Testis (tissue), 3 donors: Measurements from ENCODE around the gene PKDREJ. TPM values are rescaled to one million over a fixed set of nuclear protein-coding genes. Genes with fewer than 3 reads are reported as not detected.

Experiments
- DNase-seq: peaks from one replicate; pipeline ENCODE4 v3.0.0-alpha.2; 2019
- H3K27ac ChIP-seq, 2 donors: fragments of 200-600 bp; sonication (generic); one replicate each; pipeline ENCODE4 v1.5.1; 2019
- H3K27me3 ChIP-seq: fragments of 200-600 bp; sonication (generic); one replicate; pipeline ENCODE4 v1.5.1; 2019
- H3K36me3 ChIP-seq: fragments of 200-600 bp; sonication (generic); one replicate; pipeline ENCODE4 v1.5.1; 2017; ENCODE audit warnings: low read depth; ENCODE audit errors: missing control alignments
- H3K4me1 ChIP-seq: fragments of 200-600 bp; sonication (generic); one replicate; pipeline ENCODE4 v1.5.1; 2019
- H3K4me3 ChIP-seq, 2 donors: fragments of 200-600 bp; sonication (generic); one replicate each; pipeline ENCODE4 v1.5.1; 2017 to 2019
- H3K9me3 ChIP-seq: fragments of 200-600 bp; sonication (generic); one replicate; pipeline ENCODE4 v1.5.1; 2017
- POLR2A ChIP-seq: fragments of 450-650 bp; IDR thresholded peaks from one replicate; pipeline ENCODE4 v1.6.1; 2017; ENCODE audit warnings: antibody characterized with exemption, mild to moderate bottlenecking, moderate library complexity
- WGBS, 2 donors: methylation state at CpG; one replicate each; pipeline ENCODE4 v1.1.5; 2018; 5-methylcytosine and 5-hydroxymethylcytosine counted together
- intact Hi-C: fragments of 100-400 bp; cut with DNase I; formaldehyde crosslinking; loops from one replicate; pipeline ENCODE4 v1.15.1; 2023; ENCODE audit warnings: low total_unique reads
- polyA plus RNA-seq: library from polyadenylated mRNA; stranded (reverse); fragments of 350-450 nt; fragmentation: Illumina TruSeq; extraction: RNeasy Lipid Tissue Mini Kit (QIAGEN cat#74804); gene quantifications from one replicate; pipeline ENCODE4 v1.2.3, GENCODE V29; 2014; ENCODE audit warnings: low read depth, low replicate concordance; ENCODE audit not compliant: insufficient read depth
- total RNA-seq, 2 donors: library from RNA; depleted of rRNA; stranded (reverse); fragments of >200 nt; gene quantifications; one replicate each; pipeline ENCODE4 v1.2.3, GENCODE V29; 2016
- TF ChIP-seq, protein P1 (sequence below), 3 experiments: fragments of 450-650 bp in 2 of 3; fragments of 200-600 bp in 1 of 3; sonication (generic) in 1 of 3; IDR thresholded peaks; one replicate each; pipeline ENCODE4 v1.5.1; 2016 to 2019; ENCODE audit warnings: antibody characterized with exemption in 3 of 3, mild to moderate bottlenecking in 2 of 3, moderate library complexity in 1 of 3

PKDREJ gene
- total and polyA plus RNA-seq, 3 donors from 2014 or later = 3.4 to 10.4 (median 5.0) TPM

DNA sequence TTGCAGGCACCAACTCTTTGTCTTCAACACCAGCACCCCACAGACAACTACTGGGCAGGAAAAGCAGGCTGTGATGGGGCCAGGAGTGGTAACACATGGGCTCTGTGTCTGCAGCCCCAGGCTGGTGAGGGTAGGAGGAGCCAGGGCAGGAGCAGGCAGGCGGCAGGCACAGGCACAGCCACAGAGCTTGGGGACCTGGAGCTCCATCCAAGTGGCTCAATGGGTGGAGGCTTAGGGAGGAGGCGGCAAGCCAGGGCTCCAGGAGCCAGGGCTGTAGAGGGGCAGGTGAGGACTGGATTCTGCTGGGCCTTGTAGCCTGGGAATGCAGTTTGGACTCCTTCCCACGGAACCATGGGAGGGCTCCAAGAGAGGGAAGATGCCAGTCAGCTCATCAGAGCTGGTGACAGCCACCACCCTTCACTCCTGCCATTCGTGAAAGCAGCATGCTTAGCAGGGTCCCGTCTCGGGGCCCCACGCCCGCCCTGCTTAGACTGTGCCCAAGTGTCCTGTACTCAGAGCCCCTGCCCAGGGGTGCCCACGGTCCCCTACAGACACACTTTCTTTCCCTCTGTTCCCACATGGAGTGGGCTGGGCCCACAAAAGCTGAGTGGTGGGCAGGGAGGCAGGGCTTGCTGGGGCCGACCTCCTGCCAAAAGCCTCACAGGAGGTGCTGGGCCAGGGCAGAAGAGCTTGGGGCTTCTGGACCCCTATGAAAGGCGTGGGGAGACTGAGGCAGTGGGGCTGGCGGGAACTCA is 17.1 kb upstream of the PKDREJ start:
- no peak for TF ChIP-seq POLR2A
- TF ChIP-seq, protein P1, sequence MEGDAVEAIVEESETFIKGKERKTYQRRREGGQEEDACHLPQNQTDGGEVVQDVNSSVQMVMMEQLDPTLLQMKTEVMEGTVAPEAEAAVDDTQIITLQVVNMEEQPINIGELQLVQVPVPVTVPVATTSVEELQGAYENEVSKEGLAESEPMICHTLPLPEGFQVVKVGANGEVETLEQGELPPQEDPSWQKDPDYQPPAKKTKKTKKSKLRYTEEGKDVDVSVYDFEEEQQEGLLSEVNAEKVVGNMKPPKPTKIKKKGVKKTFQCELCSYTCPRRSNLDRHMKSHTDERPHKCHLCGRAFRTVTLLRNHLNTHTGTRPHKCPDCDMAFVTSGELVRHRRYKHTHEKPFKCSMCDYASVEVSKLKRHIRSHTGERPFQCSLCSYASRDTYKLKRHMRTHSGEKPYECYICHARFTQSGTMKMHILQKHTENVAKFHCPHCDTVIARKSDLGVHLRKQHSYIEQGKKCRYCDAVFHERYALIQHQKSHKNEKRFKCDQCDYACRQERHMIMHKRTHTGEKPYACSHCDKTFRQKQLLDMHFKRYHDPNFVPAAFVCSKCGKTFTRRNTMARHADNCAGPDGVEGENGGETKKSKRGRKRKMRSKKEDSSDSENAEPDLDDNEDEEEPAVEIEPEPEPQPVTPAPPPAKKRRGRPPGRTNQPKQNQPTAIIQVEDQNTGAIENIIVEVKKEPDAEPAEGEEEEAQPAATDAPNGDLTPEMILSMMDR (IDR thresholded peaks at IDR 0.05) = no peak
- Histone ChIP-seq H3K4me1 (no peaks in the 10 kb centered on the region), H3K27me3 (no peaks in the 10 kb centered on the region), H3K4me3 (no peak overlapping the region), H3K9me3 (no peaks in the 10 kb centered on the region), H3K27ac (no peak overlapping the region), H3K36me3 (no peaks in the 10 kb centered on the region)
- intact Hi-C loops = no loop called here
- no peak for DNase-seq
- WGBS, 2 donors = 91 to 94% methylated on average over 11 of the region's 12 CpGs

DNA sequence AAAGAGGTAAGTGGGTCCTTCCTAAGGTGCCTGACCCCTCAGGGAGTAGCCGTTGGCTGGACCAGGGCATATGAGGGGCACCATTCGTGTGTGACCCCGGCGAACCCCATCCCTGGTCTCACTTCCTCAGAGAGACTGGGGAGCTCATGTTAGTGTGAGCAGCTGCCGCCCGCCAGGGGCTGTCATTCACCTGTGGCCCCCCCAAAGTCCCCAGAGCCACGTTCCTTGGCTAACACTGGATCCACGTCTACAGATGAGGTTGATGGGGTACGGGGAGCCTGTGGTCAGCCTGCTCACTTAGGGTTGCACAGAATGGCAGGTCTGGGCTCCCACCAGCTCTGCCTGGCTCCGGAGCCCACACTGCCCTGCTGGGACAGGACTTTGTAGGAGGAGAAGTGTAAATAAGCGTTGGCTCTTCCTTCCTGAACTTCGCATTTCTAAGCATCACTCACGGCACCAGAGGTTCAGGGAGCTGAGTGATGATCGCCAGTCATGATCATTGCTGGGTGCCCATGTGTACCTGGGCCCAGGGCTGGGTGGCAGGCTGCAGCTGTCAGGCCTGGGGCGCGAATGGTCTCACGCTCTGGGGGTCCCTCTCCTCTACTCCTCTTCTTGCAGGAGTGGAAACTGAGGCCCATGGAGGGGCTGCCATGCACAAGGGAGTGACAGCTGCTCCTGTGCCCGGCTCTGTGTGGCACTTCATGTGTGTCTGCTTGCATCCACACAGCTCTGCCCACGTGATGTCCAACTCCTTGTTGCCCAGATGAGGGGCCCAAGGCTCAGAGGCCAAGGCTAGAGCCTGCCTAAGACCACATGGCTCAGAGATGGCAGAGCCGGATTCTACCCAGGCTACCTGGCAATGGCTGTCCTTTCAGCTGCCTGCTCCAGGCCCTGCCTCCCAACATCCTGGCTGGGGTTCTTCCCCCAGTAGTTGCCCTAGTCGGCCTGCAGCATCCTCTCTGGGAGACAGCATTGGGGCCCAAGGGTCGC is 15.8 kb upstream of the PKDREJ start:
- DNase-seq = no peak
- H3K4me1 ChIP-seq = no peaks in the 10 kb centered on the region
- H3K27me3 ChIP-seq = no peaks in the 10 kb centered on the region
- H3K36me3 ChIP-seq = no peaks in the 10 kb centered on the region
- TF ChIP-seq POLR2A = no peak
- TF ChIP-seq, protein P1 (IDR thresholded peaks at IDR 0.05) = no peak
- intact Hi-C loops = no loop called here
- no peak overlapping the region for H3K27ac ChIP-seq
- no peak overlapping the region for H3K4me3 ChIP-seq
- no peaks in the 10 kb centered on the region for H3K9me3 ChIP-seq
- WGBS, 2 donors = 89 to 97% methylated on average over 12 to 22 of the region's 22 CpGs

DNA sequence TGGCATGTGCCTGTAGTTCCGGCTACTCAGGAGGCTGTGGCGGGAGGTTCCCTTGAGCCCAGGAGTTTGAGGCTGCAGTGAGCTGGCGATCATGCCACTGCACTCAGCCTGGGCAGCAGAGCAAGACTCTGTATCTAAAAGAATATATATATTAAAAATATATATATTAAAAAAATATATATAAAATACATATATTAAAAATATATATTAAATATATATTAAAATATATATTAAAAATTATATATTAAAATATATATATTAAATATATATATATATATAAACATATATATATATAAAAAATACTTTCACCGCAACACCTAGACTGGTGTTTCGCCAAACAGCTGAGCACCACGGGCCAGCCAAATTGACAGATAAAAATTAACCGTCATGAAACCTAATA is 13.4 kb upstream of the PKDREJ start:
- DNase-seq = no peak
- 96 to 98% methylated on average over 7 of the region's 7 CpGs for WGBS, 2 donors
- H3K36me3 ChIP-seq = no peaks in the 10 kb centered on the region

DNA sequence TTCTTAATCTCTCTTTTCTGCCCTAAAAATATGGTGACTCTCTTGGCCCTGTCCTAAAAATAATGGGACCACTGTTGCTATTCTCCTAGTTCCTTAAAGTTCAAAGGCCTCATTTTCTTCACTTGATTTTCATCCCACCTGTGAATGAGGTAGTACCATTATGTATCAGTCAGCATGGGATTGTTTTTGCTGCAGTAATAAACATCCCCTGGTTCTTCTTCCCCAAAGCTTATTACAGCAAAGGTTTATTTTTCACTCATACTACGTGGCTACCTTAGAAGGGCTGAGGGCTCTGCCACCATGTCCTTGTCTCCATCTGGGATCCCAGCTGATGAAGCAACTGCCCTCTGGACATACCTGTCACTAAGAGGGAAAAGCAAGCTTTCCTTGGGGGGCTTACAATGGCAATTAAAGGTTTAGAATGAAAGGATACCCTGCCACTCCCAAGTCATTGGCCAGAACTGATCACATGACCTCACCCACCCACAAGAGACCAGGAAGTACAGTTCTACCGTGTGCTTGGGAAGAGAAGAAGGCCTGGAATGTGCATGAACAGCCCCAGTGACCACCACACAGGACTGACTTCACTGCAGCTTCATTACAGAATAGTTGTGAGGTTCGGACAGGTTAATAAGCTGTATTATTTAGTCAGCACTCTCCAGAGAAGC is 12.4 kb upstream of the PKDREJ start:
- intact Hi-C loops = no loop called here

More for the DNA sequence above, 13.4 kb upstream of the PKDREJ start:
- intact Hi-C loops = no loop called here
- Histone ChIP-seq H3K4me1 (no peaks in the 10 kb centered on the region), H3K4me3 (no peak overlapping the region), H3K27ac (no peak overlapping the region), H3K27me3 (no peaks in the 10 kb centered on the region), H3K9me3 (no peaks in the 10 kb centered on the region)
- no peak for TF ChIP-seq POLR2A
- TF ChIP-seq, protein P1 (IDR thresholded peaks at IDR 0.05) = no peak

More for the DNA sequence above, 12.4 kb upstream of the PKDREJ start:
- Histone ChIP-seq H3K36me3 (no peaks in the 10 kb centered on the region), H3K27ac (no peak overlapping the region), H3K4me3 (no peak overlapping the region), H3K27me3 (no peaks in the 10 kb centered on the region), H3K9me3 (no peaks in the 10 kb centered on the region), H3K4me1 (no peaks in the 10 kb centered on the region)
- no peak for TF ChIP-seq POLR2A
- TF ChIP-seq, protein P1 (IDR thresholded peaks at IDR 0.05) = no peak
- 80 to 83% methylated on average over 3 of the region's 3 CpGs for WGBS, 2 donors
- DNase-seq = no peak
